ENCODE results near the gene EIF4E1B.

- TF ChIP-seq CTCF (conservative IDR thresholded peaks at IDR 0.05; ENCODE audit: low read depth, low read length) = no peak
- no peak for TF ChIP-seq EZH2 (IDR thresholded peaks at IDR 0.05; ENCODE audit: borderline replicate concordance, low read depth, low read length, poor library complexity, severe bottlenecking)
Measured at GRCh38 chr5:176643491-176644219, 13.2 kb downstream of the EIF4E1B start.
